Stimulated activated naive CD4-positive, alpha-beta T cell (primary cell): ENCODE data around the gene RBMS1.

Experiments
- DNase-seq, 6 experiments: peaks; one replicate each; lab custom pipeline; 2025; lab: John Stamatoyannopoulos, UW

The RBMS1 gene

DNA sequence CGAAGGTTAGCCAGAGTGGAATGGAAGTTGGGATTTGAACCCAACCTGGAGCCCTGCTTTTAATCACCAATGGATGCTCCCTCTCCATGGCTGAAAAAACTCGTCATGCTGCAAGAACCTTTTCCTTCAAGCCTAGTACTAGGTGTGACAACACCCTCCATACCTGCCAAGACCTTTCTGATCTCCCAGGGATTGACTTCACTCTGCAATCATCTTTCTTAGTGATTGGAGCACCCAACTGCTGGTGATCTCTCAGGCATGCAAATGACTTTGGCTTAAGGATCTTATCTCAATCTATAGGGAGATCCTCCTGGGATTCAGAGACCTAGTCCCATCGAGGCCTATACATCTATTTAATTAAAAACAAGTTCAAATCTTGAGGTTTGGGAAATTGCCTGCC lies 270.0 kb downstream of the RBMS1 start:
- DNase-seq = no peak

- DNase-seq = no peak
Measured at GRCh38 chr2:160222546-160223283, 270.9 kb downstream of the RBMS1 start.
